Mammary epithelial cell (primary cell): Measurements from ENCODE around the gene COL4A2.

ENCODE experiments used
- CTCF ChIP-seq, 2 donors: IDR thresholded peaks in 1 of 2; conservative IDR thresholded peaks in 1 of 2; 2 replicates each; pipeline ENCODE4 v1.5.1; 2011 to 2012; ENCODE audit warnings: inconsistent platforms in 2 of 2, low read length in 2 of 2, mild to moderate bottlenecking in 2 of 2, control low read depth in 1 of 2, low read depth in 1 of 2; ENCODE audit not compliant: insufficient read depth in 1 of 2; ENCODE audit errors: extremely low read depth in 1 of 2
- EZH2 ChIP-seq: IDR thresholded peaks from 2 replicates; pipeline ENCODE4 v1.6.1; 2012; ENCODE audit warnings: low read length, inconsistent platforms, borderline replicate concordance

GRCh38 chr13:110457361-110457760 lies 150.3 kb downstream of the COL4A2 start:
- no peak for TF ChIP-seq CTCF (conservative IDR thresholded peaks at IDR 0.05 in 1 of 2, IDR thresholded peaks at IDR 0.05 in 1 of 2; ENCODE audit: extremely low read depth in 1 of 2, insufficient read depth in 1 of 2, low read depth in 1 of 2, low read length in 2 of 2)
- TF ChIP-seq EZH2, result no peak
